ENCODE measurements around the gene LSM12. TPM values are rescaled to one million over a fixed set of nuclear protein-coding genes. Genes with fewer than 3 reads are reported as not detected.

LSM12 gene
- total RNA-seq, 4 donors from 2014 or later, result 24.5 to 49.8 (median 37.1) TPM

GRCh38 chr17:44109312-44109630 is 42.8 kb upstream of the LSM12 start:
- no peak for TF ChIP-seq CTCF (IDR thresholded peaks at IDR 0.05)
- TF ChIP-seq POLR2A (IDR thresholded peaks at IDR 0.05), result no peak
- no peaks in the 10 kb centered on the region for H3K36me3 ChIP-seq
- intact Hi-C loops (cut with DNase I; ENCODE audit: low total_unique reads), result no loop called here
- peaks cover 23 to 49% of the 10 kb centered on the region in 2 donors for H3K4me1 ChIP-seq
- H3K27ac ChIP-seq, result peak overlapping the region; percentile 87 to 94
- DNase-seq, result no peak
- no peaks in the 10 kb centered on the region for H3K9me3 ChIP-seq
- no peaks in the 10 kb centered on the region for H3K27me3 ChIP-seq
- H3K4me3 ChIP-seq, result no peak overlapping the region

GRCh38 chr17:44108440-44109311 is 42.2 kb upstream of the LSM12 start:
- TF ChIP-seq POLR2A (IDR thresholded peaks at IDR 0.05), result no peak
- TF ChIP-seq CTCF (IDR thresholded peaks at IDR 0.05), result no peak
- Histone ChIP-seq H3K4me1 (peaks cover 23 to 46% of the 10 kb centered on the region in 2 donors), H3K27ac (peak overlapping the region; percentile 87 to 94), H3K36me3 (no peaks in the 10 kb centered on the region), H3K27me3 (no peaks in the 10 kb centered on the region), H3K4me3 (no peak overlapping the region), H3K9me3 (no peaks in the 10 kb centered on the region)
- intact Hi-C loops (cut with DNase I; ENCODE audit: low total_unique reads), result no loop called here
- DNase-seq, result peak; percentile 92 to 94

- no peak overlapping the region for H3K4me3 ChIP-seq
- no peaks in the 10 kb centered on the region for H3K27me3 ChIP-seq
- peaks cover 23 to 35% of the 10 kb centered on the region in 2 donors for H3K4me1 ChIP-seq
- intact Hi-C loops (cut with DNase I; ENCODE audit: low total_unique reads), result no loop called here
- DNase-seq, result no peak
- H3K36me3 ChIP-seq, result no peaks in the 10 kb centered on the region
- TF ChIP-seq POLR2A (IDR thresholded peaks at IDR 0.05), result no peak
- TF ChIP-seq CTCF (IDR thresholded peaks at IDR 0.05), result no peak
- no peaks in the 10 kb centered on the region for H3K9me3 ChIP-seq
- H3K27ac ChIP-seq, result peak overlapping the region in 1 of 2 donors; percentile 87
These were observed 40.3 kb upstream of the LSM12 start for GRCh38 chr17:44106801-44107200.

GRCh38 chr17:44105941-44106340 is 39.5 kb upstream of the LSM12 start:
- H3K4me3 ChIP-seq, result no peak overlapping the region
- H3K4me1 ChIP-seq, result peaks cover 23 to 28% of the 10 kb centered on the region in 2 donors
- H3K36me3 ChIP-seq, result no peaks in the 10 kb centered on the region
- TF ChIP-seq POLR2A (IDR thresholded peaks at IDR 0.05) (no peak), CTCF (IDR thresholded peaks at IDR 0.05) (no peak)
- no peaks in the 10 kb centered on the region for H3K27me3 ChIP-seq
- H3K9me3 ChIP-seq, result no peaks in the 10 kb centered on the region
- no peak overlapping the region for H3K27ac ChIP-seq
- intact Hi-C loops (cut with DNase I; ENCODE audit: low total_unique reads), result no loop called here
- DNase-seq, result no peak

GRCh38 chr17:44105483-44105882 is 39.0 kb upstream of the LSM12 start:
- no peaks in the 10 kb centered on the region for H3K9me3 ChIP-seq
- H3K4me1 ChIP-seq, result peaks cover 20 to 26% of the 10 kb centered on the region in 2 donors
- H3K27ac ChIP-seq, result no peak overlapping the region
- intact Hi-C loops (cut with DNase I; ENCODE audit: low total_unique reads), result no loop called here
- no peak for DNase-seq
- TF ChIP-seq CTCF (IDR thresholded peaks at IDR 0.05), result no peak
- no peak for TF ChIP-seq POLR2A (IDR thresholded peaks at IDR 0.05)
- H3K27me3 ChIP-seq, result no peaks in the 10 kb centered on the region
- H3K4me3 ChIP-seq, result no peak overlapping the region
- H3K36me3 ChIP-seq, result no peaks in the 10 kb centered on the region

Measured in uterus (tissue), 4 donors.